OCI-LY3 (cell line): Measurements from ENCODE around the gene PTTG1IP.

Experiments
- H2AFZ ChIP-seq: fragments of 200-600, 300-600 bp; shearing (Covaris generic); 2 replicates; pipeline ENCODE4 v1.6.0; 2014; ENCODE audit warnings: antibody characterized with exemption, low read depth, low read length
- H3K27ac ChIP-seq: fragments of 200-600, 300-600 bp; sonication (generic); 2 replicates; pipeline ENCODE4 v1.5.1; 2014; ENCODE audit warnings: mild to moderate bottlenecking, low read length, moderate library complexity, mixed read lengths
- H3K27me3 ChIP-seq: fragments of 200-600, 300-600 bp; sonication (generic); 2 replicates; pipeline ENCODE4 v1.6.1; 2014; ENCODE audit warnings: low read depth, low read length, mixed read lengths
- H3K36me3 ChIP-seq: fragments of 200-600, 300-600 bp; sonication (generic); replicated peaks from 2 replicates; pipeline ENCODE3; 2014; ENCODE audit warnings: low read depth, low read length, mixed read lengths
- H3K4me1 ChIP-seq: fragments of 300-600, 200-600 bp; sonication (generic); 2 replicates; pipeline ENCODE4 v1.6.1; 2014; ENCODE audit warnings: low read length, mixed read lengths
- H3K4me2 ChIP-seq: fragments of 200-600, 300-600 bp; sonication (generic); 2 replicates; pipeline ENCODE4 v1.6.1; 2014; ENCODE audit warnings: low read length, mixed read lengths
- H3K4me3 ChIP-seq: fragments of 300-600, 200-600 bp; sonication (generic); 2 replicates; pipeline ENCODE4 v1.5.1; 2014; ENCODE audit warnings: antibody characterized with exemption, mild to moderate bottlenecking, low read length, moderate library complexity
- H3K79me2 ChIP-seq: fragments of 300-600, 200-600 bp; shearing (Covaris generic); 2 replicates; pipeline ENCODE4 v1.6.1; 2014; ENCODE audit warnings: mild to moderate bottlenecking, low read length, mixed read lengths
- H3K9ac ChIP-seq: fragments of 300-600, 200-600 bp; shearing (Covaris generic); 2 replicates; pipeline ENCODE4 v1.6.0; 2014; ENCODE audit warnings: mild to moderate bottlenecking, low read length, moderate library complexity
- H3K9me3 ChIP-seq: fragments of 200-600, 300-600 bp; shearing (Covaris generic); 2 replicates; pipeline ENCODE4 v1.6.1; 2014; ENCODE audit warnings: low read length, mixed read lengths; ENCODE audit not compliant: insufficient read depth
- H4K20me1 ChIP-seq: fragments of 200-600, 300-600 bp; sonication (generic); 2 replicates; pipeline ENCODE4 v1.6.1; 2016; ENCODE audit warnings: low read length, mixed read lengths; ENCODE audit not compliant: insufficient read depth
- CTCF ChIP-seq: fragments of 200-600, 300-600 bp; sonication (generic); IDR thresholded peaks from 2 replicates; pipeline ENCODE4 v1.5.1; 2014; ENCODE audit warnings: antibody characterized with exemption, low read length, low read depth
- EZH2phosphoT487 ChIP-seq: fragments of 200-600 bp; shearing (Covaris generic); IDR thresholded peaks from 2 replicates; pipeline ENCODE4 v1.6.1; 2018; ENCODE audit warnings: antibody characterized with exemption, mixed run types, low read depth

The PTTG1IP gene

DNA sequence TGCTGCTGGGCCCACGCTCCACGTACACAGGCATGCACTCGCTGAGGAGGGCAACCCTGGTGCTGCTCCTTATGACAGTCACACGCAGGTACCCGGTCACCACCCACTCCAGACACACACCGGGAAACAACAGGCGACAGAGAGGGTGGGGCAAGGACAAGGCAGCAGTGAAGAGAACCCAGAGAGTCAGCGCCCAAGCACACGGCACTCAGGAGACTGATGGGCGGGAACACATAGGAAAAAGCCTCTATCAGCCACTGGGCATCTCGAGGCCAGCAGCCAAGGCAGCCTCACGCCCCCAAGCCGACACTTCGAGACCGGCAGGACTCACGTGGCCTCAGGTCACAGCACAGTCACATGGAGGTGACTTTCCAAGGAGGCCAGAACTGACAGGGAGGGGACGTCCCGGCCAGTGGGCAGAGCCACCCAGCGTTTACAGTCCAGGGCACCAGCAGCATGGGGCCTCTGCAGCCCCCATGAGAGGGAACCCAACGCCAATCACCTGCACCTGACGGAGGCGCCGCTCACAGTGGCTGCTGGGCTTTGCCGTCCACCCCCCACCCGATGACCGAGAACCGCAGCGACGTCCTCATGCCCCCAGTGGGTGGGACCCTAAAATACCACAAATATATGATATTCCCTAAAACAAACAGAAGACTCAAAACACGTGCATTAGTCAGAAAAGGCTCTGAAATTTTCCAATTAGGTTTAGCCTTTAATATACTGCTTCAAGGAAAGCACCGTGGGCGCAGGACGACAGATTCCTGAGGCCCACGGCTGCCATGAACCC, 19.7 kb downstream of the PTTG1IP start:
- no peak overlapping the region for H3K9ac ChIP-seq
- no peaks in the 10 kb centered on the region for H3K79me2 ChIP-seq
- no peaks in the 10 kb centered on the region for H3K4me1 ChIP-seq
- no peak overlapping the region for H3K4me2 ChIP-seq
- H3K36me3 ChIP-seq: peaks cover 3% of the 10 kb centered on the region
- TF ChIP-seq CTCF (no peak), EZH2phosphoT487 (no peak)
- no peaks in the 10 kb centered on the region for H3K9me3 ChIP-seq
- H3K4me3 ChIP-seq: no peak overlapping the region
- H3K27ac ChIP-seq: no peak overlapping the region
- H2AFZ ChIP-seq: no peak overlapping the region
- H3K27me3 ChIP-seq: no peaks in the 10 kb centered on the region
- H4K20me1 ChIP-seq: 0 out of 2 replicates have a peak, but pooled peaks cover 3% of the 10 kb centered on the region

- H3K27ac ChIP-seq: no peak overlapping the region
- H3K36me3 ChIP-seq: peaks cover 3% of the 10 kb centered on the region
- H3K4me2 ChIP-seq: no peak overlapping the region
- no peak for TF ChIP-seq EZH2phosphoT487
- TF ChIP-seq CTCF: no peak
- H4K20me1 ChIP-seq: no peaks in the 10 kb centered on the region
- H2AFZ ChIP-seq: no peak overlapping the region
- H3K4me3 ChIP-seq: no peak overlapping the region
- H3K79me2 ChIP-seq: no peaks in the 10 kb centered on the region
- no peaks in the 10 kb centered on the region for H3K9me3 ChIP-seq
- H3K9ac ChIP-seq: no peak overlapping the region
- H3K4me1 ChIP-seq: no peaks in the 10 kb centered on the region
- no peaks in the 10 kb centered on the region for H3K27me3 ChIP-seq
These were observed 22.4 kb downstream of the PTTG1IP start for GRCh38 chr21:44850905-44851657.

DNA sequence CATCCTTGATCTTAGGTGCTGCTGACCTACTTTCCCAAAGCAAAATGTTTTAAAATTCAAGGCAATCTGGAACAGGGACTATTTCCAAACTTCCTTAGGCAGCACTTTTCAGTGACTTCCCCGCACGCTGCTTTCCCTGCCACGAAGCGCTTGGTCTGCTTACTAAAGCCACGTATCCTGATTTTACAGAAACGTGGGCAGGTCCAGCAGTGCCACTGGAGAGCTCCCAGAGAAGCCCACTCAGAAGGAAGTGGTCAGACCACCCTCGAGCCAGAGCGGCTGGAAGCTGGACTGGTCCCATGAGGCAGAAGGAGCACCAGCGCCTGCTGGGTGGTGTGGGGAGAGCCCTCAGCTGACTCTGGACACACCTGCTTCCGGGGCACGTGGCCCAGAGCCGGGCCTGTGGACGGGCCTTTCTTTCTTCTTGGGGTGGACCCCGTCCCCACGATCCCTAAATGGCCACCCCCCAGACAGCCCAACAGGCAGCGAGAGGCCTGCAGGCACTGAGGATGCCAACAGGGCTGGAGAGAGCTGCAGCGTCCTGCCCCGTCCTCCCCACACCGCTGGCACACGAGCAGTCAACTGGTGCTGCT, 23.2 kb downstream of the PTTG1IP start:
- H3K27me3 ChIP-seq: no peaks in the 10 kb centered on the region
- no peak overlapping the region for H3K27ac ChIP-seq
- H3K9me3 ChIP-seq: no peaks in the 10 kb centered on the region
- no peak overlapping the region for H3K4me2 ChIP-seq
- H3K79me2 ChIP-seq: no peaks in the 10 kb centered on the region
- no peaks in the 10 kb centered on the region for H3K4me1 ChIP-seq
- no peak overlapping the region for H3K9ac ChIP-seq
- no peaks in the 10 kb centered on the region for H4K20me1 ChIP-seq
- H3K36me3 ChIP-seq: peaks cover 3% of the 10 kb centered on the region
- no peak for TF ChIP-seq CTCF
- TF ChIP-seq EZH2phosphoT487: no peak
- no peak overlapping the region for H2AFZ ChIP-seq
- H3K4me3 ChIP-seq: no peak overlapping the region

GRCh38 chr21:44849616-44850130, 23.8 kb downstream of the PTTG1IP start:
- no peak overlapping the region for H3K4me3 ChIP-seq
- H3K9ac ChIP-seq: no peak overlapping the region
- no peak overlapping the region for H3K27ac ChIP-seq
- H3K9me3 ChIP-seq: no peaks in the 10 kb centered on the region
- no peaks in the 10 kb centered on the region for H3K4me1 ChIP-seq
- no peaks in the 10 kb centered on the region for H4K20me1 ChIP-seq
- no peak overlapping the region for H2AFZ ChIP-seq
- no peaks in the 10 kb centered on the region for H3K27me3 ChIP-seq
- H3K79me2 ChIP-seq: no peaks in the 10 kb centered on the region
- H3K4me2 ChIP-seq: no peak overlapping the region
- peaks cover 3% of the 10 kb centered on the region for H3K36me3 ChIP-seq
- TF ChIP-seq EZH2phosphoT487 (no peak), CTCF (no peak)
